HCT116 (cell line): Measurements from ENCODE around the gene HTRA2. TPM values are rescaled to one million over a fixed set of nuclear protein-coding genes. Genes with fewer than 3 reads are reported as not detected.

ENCODE experiments used
- ATAC-seq: fragments of 200-7000 bp; cut with Tn5 transposase; 2 replicates; pipeline ENCODE4 v1.9.1; 2020; ENCODE audit warnings: mild to moderate bottlenecking, moderate library complexity
- BruUV-seq: library from RNA; stranded (reverse); fragments of 400-500 nt; replicated peaks from 2 replicates; lab custom pipeline; 2021; lab: Mats Ljungman, UMichigan
- CTCF ChIA-PET: fragments of 300-600 bp; sonication (Branson Sonifier 250); formaldehyde crosslinking; loops from one replicate; lab custom pipeline; 2021; ENCODE audit warnings: antibody characterized with exemption; lab: Charles Lee
- POLR2A ChIA-PET: fragments of 300-600, 350-600 bp; sonication (Branson Sonifier 250); formaldehyde crosslinking; loops from one replicate; lab custom pipeline; 2021; ENCODE audit warnings: antibody characterized with exemption; lab: Charles Lee
- RAD21 ChIA-PET, 2 experiments: fragments of 300-600 bp; sonication (Branson Sonifier 250); formaldehyde crosslinking; loops; one replicate each; lab custom pipeline; 2023; ENCODE audit warnings: low total read pairs in 2 of 2; ENCODE audit not compliant: uncharacterized antibody in 2 of 2, unreplicated experiment in 2 of 2, low non-redundant PET in 1 of 2; lab: Charles Lee
- DNase-seq: peaks from one replicate; pipeline ENCODE4 v3.0.0-alpha.2; 2010; ENCODE audit warnings: low read depth, low spot score
- H2AFZ ChIP-seq: fragments of 200-600 bp; shearing (Covaris generic), sonication (generic); 2 replicates; pipeline ENCODE4 v1.6.1; 2017; ENCODE audit warnings: low read depth, mixed run types, mixed read lengths, antibody characterized with exemption, low read length; ENCODE audit not compliant: poor library complexity, severe bottlenecking
- H3K27ac ChIP-seq: 2 replicates; pipeline ENCODE4 v1.5.1; 2012; ENCODE audit warnings: low read depth, low read length
- H3K27me3 ChIP-seq: fragments of 200-600 bp; sonication (generic); 2 replicates; pipeline ENCODE4 v1.6.1; 2016; ENCODE audit warnings: mixed run types, low read length, mixed read lengths; ENCODE audit not compliant: insufficient read depth
- H3K36me3 ChIP-seq, 2 experiments: fragments of 200-500 bp in 1 of 2; fragments of 200-600 bp in 1 of 2; sonication (Bioruptor generic) in 1 of 2; sonication (generic) in 1 of 2; 2 replicates each; pipeline versions ENCODE4 v1.5.1 to v1.6.1; 2014 to 2016; ENCODE audit warnings: low read length in 2 of 2, inconsistent platforms in 1 of 2, mixed read lengths in 1 of 2, mixed run types in 1 of 2; ENCODE audit not compliant: insufficient read depth in 2 of 2, control insufficient read depth in 1 of 2
- H3K4me1 ChIP-seq, 2 experiments: fragments of 200-600 bp in 1 of 2; sonication (generic) in 1 of 2; 2 replicates each; pipeline versions ENCODE4 v1.5.1 to v1.6.1; 2012 to 2017; ENCODE audit warnings: low read length in 2 of 2, inconsistent platforms in 1 of 2, mild to moderate bottlenecking in 1 of 2, mixed read lengths in 1 of 2, mixed run types in 1 of 2, moderate library complexity in 1 of 2; ENCODE audit not compliant: insufficient read depth in 2 of 2, control insufficient read depth in 1 of 2
- H3K4me2 ChIP-seq: fragments of 200-600 bp; sonication (generic); 2 replicates; pipeline ENCODE4 v1.6.1; 2017; ENCODE audit warnings: mixed run types, low read length, mixed read lengths
- H3K4me3 ChIP-seq, 2 experiments: fragments of 200-600 bp in 1 of 2; sonication (generic) in 1 of 2; replicated peaks in 1 of 2; 2 replicates each; pipeline ENCODE4 v1.5.1; 2011 to 2016; ENCODE audit warnings: low read length in 2 of 2, control low read depth in 1 of 2, low read depth in 1 of 2, mild to moderate bottlenecking in 1 of 2, mixed read lengths in 1 of 2, mixed run types in 1 of 2
- H3K79me2 ChIP-seq: fragments of 200-600 bp; sonication (generic); 2 replicates; pipeline ENCODE4 v1.6.1; 2017; ENCODE audit warnings: mild to moderate bottlenecking, mixed run types, low read length, moderate library complexity, mixed read lengths; ENCODE audit not compliant: insufficient read depth
- H3K9ac ChIP-seq: fragments of 200-600 bp; sonication (generic); 2 replicates; pipeline ENCODE4 v1.6.1; 2016; ENCODE audit warnings: low read length, mixed read lengths
- H3K9me2 ChIP-seq: fragments of 200-600 bp; sonication (generic), shearing (Covaris generic); 2 replicates; pipeline ENCODE4 v1.6.1; 2017; ENCODE audit warnings: mixed run types, mild to moderate bottlenecking, moderate library complexity; ENCODE audit not compliant: insufficient read depth
- H3K9me3 ChIP-seq, 2 experiments: fragments of 200-500 bp in 1 of 2; fragments of 200-600 bp in 1 of 2; sonication (Bioruptor generic) in 1 of 2; sonication (generic) in 1 of 2; 2 replicates each; pipeline ENCODE4 v1.6.1; 2014 to 2017; ENCODE audit warnings: low read length in 2 of 2, mixed read lengths in 2 of 2, inconsistent platforms in 1 of 2, low read depth in 1 of 2, mild to moderate bottlenecking in 1 of 2, mixed run types in 1 of 2, moderate library complexity in 1 of 2; ENCODE audit not compliant: control insufficient read depth in 1 of 2, insufficient read depth in 1 of 2
- H4K20me1 ChIP-seq: fragments of 200-600 bp; sonication (generic), shearing (Covaris generic); 2 replicates; pipeline ENCODE4 v1.6.1; 2017; ENCODE audit warnings: mixed run types, mild to moderate bottlenecking, moderate library complexity; ENCODE audit not compliant: insufficient read depth
- EGR1 ChIP-seq: IDR thresholded peaks from 2 replicates; pipeline ENCODE4 v1.6.1; 2012; ENCODE audit warnings: low read depth
- EZH2 ChIP-seq: fragments of 200-600 bp; sonication (generic); IDR thresholded peaks from 2 replicates; pipeline ENCODE4 v1.6.1; 2017; ENCODE audit warnings: antibody characterized with exemption, mixed run types
- EZH2phosphoT487 ChIP-seq: fragments of 200-600 bp; IDR thresholded peaks from 2 replicates; pipeline ENCODE4 v1.6.1; 2018; ENCODE audit warnings: antibody characterized with exemption, borderline replicate concordance
- FOSL1 ChIP-seq: IDR thresholded peaks from 2 replicates; pipeline ENCODE4 v1.6.1; 2012; ENCODE audit warnings: low read depth
- SP1 ChIP-seq: IDR thresholded peaks from 2 replicates; pipeline ENCODE4 v1.6.1; 2012; ENCODE audit warnings: low read depth
- YY1 ChIP-seq: IDR thresholded peaks from 2 replicates; pipeline ENCODE4 v1.6.1; 2011; ENCODE audit warnings: low read length, low read depth, moderate library complexity, mild to moderate bottlenecking; ENCODE audit not compliant: insufficient replicate concordance; ENCODE audit errors: extremely low read depth
- ZFX ChIP-seq: fragments of 450-650 bp; IDR thresholded peaks from 2 replicates; pipeline ENCODE4 v1.6.1; 2017
- ZNF274 ChIP-seq: fragments of 200-500 bp; sonication (Bioruptor generic); IDR thresholded peaks from 2 replicates; pipeline ENCODE4 v1.6.1; 2014; ENCODE audit warnings: mild to moderate bottlenecking, low read depth, low read length, inconsistent platforms
- intact Hi-C: fragments of 100-400 bp; cut with micrococcal nuclease; formaldehyde crosslinking; loops from 2 replicates; pipeline ENCODE4 v1.10.0; 2022
- total RNA-seq: library from RNA; stranded (reverse); gene quantifications from one replicate; pipeline ENCODE4 v1.2.1, GENCODE V29; 2021; ENCODE audit not compliant: unreplicated experiment
- TF ChIP-seq, protein P1 (sequence below): IDR thresholded peaks from 2 replicates; pipeline ENCODE4 v1.6.1; 2012
- TF ChIP-seq, protein P2 (sequence below): IDR thresholded peaks from 2 replicates; pipeline ENCODE4 v1.6.1; 2012; ENCODE audit warnings: low read depth
- TF ChIP-seq, protein P3 (sequence below): IDR thresholded peaks from 2 replicates; pipeline ENCODE4 v1.6.1; 2012

Gene HTRA2
- total RNA-seq, 1 experiment from 2014 or later: 36.2 TPM

DNA sequence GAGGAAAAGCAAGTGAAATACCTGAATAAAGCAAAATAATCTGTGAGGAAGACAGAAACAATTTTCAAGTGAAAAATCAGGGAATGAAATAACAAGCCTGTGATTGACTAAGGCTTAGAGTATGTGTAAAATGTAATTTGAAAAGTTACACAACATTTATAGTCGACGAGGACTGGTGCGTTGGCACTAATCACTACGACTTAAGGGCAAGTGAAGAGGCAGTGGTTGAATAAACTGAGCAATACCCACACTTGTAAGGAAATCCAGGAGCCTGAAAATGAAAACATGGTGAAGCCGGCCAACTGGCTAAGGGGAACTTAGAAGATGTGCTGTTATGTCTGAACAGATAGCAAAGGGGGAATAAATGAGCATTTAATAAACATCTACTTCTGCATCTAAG lies 38.1 kb downstream of the HTRA2 start:
- H3K27ac ChIP-seq: no peak overlapping the region
- H3K4me1 ChIP-seq: no peaks in the 10 kb centered on the region
- H3K4me3 ChIP-seq: no peak overlapping the region
- H3K36me3 ChIP-seq: no peaks in the 10 kb centered on the region
- BruUV-seq: no TSS peak
- DNase-seq: no peak
- ChIA-PET POLR2A (interaction anchor here (1.9 kb wide), 1 partner anchor 9 kb away, joined by 5 read pairs; no protein-coding TSS in a partner anchor), CTCF (no interaction called here), RAD21 (no interaction called here)
- no peaks in the 10 kb centered on the region for H4K20me1 ChIP-seq
- no peaks in the 10 kb centered on the region for H3K79me2 ChIP-seq
- TF ChIP-seq EZH2 (no peak), ZNF274 (no peak), ZFX (no peak), EGR1 (no peak), YY1 (no peak), FOSL1 (no peak), SP1 (no peak), EZH2phosphoT487 (no peak)
- TF ChIP-seq, protein P1, sequence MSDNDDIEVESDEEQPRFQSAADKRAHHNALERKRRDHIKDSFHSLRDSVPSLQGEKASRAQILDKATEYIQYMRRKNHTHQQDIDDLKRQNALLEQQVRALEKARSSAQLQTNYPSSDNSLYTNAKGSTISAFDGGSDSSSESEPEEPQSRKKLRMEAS: no peak
- TF ChIP-seq, protein P2, sequence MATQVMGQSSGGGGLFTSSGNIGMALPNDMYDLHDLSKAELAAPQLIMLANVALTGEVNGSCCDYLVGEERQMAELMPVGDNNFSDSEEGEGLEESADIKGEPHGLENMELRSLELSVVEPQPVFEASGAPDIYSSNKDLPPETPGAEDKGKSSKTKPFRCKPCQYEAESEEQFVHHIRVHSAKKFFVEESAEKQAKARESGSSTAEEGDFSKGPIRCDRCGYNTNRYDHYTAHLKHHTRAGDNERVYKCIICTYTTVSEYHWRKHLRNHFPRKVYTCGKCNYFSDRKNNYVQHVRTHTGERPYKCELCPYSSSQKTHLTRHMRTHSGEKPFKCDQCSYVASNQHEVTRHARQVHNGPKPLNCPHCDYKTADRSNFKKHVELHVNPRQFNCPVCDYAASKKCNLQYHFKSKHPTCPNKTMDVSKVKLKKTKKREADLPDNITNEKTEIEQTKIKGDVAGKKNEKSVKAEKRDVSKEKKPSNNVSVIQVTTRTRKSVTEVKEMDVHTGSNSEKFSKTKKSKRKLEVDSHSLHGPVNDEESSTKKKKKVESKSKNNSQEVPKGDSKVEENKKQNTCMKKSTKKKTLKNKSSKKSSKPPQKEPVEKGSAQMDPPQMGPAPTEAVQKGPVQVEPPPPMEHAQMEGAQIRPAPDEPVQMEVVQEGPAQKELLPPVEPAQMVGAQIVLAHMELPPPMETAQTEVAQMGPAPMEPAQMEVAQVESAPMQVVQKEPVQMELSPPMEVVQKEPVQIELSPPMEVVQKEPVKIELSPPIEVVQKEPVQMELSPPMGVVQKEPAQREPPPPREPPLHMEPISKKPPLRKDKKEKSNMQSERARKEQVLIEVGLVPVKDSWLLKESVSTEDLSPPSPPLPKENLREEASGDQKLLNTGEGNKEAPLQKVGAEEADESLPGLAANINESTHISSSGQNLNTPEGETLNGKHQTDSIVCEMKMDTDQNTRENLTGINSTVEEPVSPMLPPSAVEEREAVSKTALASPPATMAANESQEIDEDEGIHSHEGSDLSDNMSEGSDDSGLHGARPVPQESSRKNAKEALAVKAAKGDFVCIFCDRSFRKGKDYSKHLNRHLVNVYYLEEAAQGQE: no peak
- TF ChIP-seq, protein P3, sequence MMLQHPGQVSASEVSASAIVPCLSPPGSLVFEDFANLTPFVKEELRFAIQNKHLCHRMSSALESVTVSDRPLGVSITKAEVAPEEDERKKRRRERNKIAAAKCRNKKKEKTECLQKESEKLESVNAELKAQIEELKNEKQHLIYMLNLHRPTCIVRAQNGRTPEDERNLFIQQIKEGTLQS: no peak
- H3K9me2 ChIP-seq: no peaks in the 10 kb centered on the region
- intact Hi-C loops: no loop called here
- H3K9me3 ChIP-seq: no peaks in the 10 kb centered on the region
- H2AFZ ChIP-seq: no peak overlapping the region
- H3K4me2 ChIP-seq: no peak overlapping the region
- H3K9ac ChIP-seq: no peak overlapping the region
- no peak for ATAC-seq
- H3K27me3 ChIP-seq: no peaks in the 10 kb centered on the region
